ENCODE results near the gene SCMH1.

Gene SCMH1

GRCh38 chr1:41241749-41242341 is at the start of gene SCMH1:
TSS of gene SCMH1 (minus strand) at chr1:41242306. CDS start at chr1:41186133, 56,173 bp downstream.
- peak within 1 kb of the TSS; percentile 51 for H3K4me3 ChIP-seq (ENCODE audit: low read length)
- TF ChIP-seq CTCF (IDR thresholded peaks at IDR 0.05; ENCODE audit: insufficient read depth, low read depth, low read length, missing control alignments) = no peak
- DNase-seq (ENCODE audit: low read depth) = peak; percentile 39

- no peak overlapping the region for H3K4me3 ChIP-seq (ENCODE audit: low read length)
- TF ChIP-seq CTCF (IDR thresholded peaks at IDR 0.05; ENCODE audit: insufficient read depth, low read depth, low read length, missing control alignments) = no peak
- no peak for DNase-seq (ENCODE audit: low read depth)
Measured at GRCh38 chr1:41291195-41291594, 49.1 kb upstream of the SCMH1 start.

GRCh38 chr1:41289196-41289595 is 47.1 kb upstream of the SCMH1 start:
- no peak for TF ChIP-seq CTCF (IDR thresholded peaks at IDR 0.05; ENCODE audit: insufficient read depth, low read depth, low read length, missing control alignments)
- no peak overlapping the region for H3K4me3 ChIP-seq (ENCODE audit: low read length)

GRCh38 chr1:41286992-41287391 is 44.9 kb upstream of the SCMH1 start:
- H3K4me3 ChIP-seq (ENCODE audit: low read length) = no peak overlapping the region
- no peak for TF ChIP-seq CTCF (IDR thresholded peaks at IDR 0.05; ENCODE audit: insufficient read depth, low read depth, low read length, missing control alignments)
- no peak for DNase-seq (ENCODE audit: low read depth)

More at GRCh38 chr1:41289196-41289595, 47.1 kb upstream of the SCMH1 start:
- no peak for DNase-seq (ENCODE audit: low read depth)

- TF ChIP-seq CTCF (IDR thresholded peaks at IDR 0.05; ENCODE audit: insufficient read depth, low read depth, low read length, missing control alignments) = no peak
- DNase-seq (ENCODE audit: low read depth) = no peak
- H3K4me3 ChIP-seq (ENCODE audit: low read length) = no peak overlapping the region
Measured at GRCh38 chr1:41286486-41286885, 44.4 kb upstream of the SCMH1 start.

- DNase-seq (ENCODE audit: low read depth) = no peak
- H3K4me3 ChIP-seq (ENCODE audit: low read length) = no peak overlapping the region
- TF ChIP-seq CTCF (IDR thresholded peaks at IDR 0.05; ENCODE audit: insufficient read depth, low read depth, low read length, missing control alignments) = no peak
Measured at GRCh38 chr1:41285818-41286217, 43.7 kb upstream of the SCMH1 start.

GRCh38 chr1:41284121-41284520 is 42.0 kb upstream of the SCMH1 start:
- no peak for TF ChIP-seq CTCF (IDR thresholded peaks at IDR 0.05; ENCODE audit: insufficient read depth, low read depth, low read length, missing control alignments)
- H3K4me3 ChIP-seq (ENCODE audit: low read length) = no peak overlapping the region
- no peak for DNase-seq (ENCODE audit: low read depth)
